DMS79 (cell line): ENCODE results near the gene MIF.
"Not testable (repeated sequence)": the region's sequence is repeated elsewhere in the genome, so short reads cannot be mapped to it uniquely, and the experiment has no call there.

ENCODE experiments used
- DNase-seq: peaks from one replicate; lab custom pipeline; 2025; lab: John Stamatoyannopoulos, UW

The MIF gene

DNA sequence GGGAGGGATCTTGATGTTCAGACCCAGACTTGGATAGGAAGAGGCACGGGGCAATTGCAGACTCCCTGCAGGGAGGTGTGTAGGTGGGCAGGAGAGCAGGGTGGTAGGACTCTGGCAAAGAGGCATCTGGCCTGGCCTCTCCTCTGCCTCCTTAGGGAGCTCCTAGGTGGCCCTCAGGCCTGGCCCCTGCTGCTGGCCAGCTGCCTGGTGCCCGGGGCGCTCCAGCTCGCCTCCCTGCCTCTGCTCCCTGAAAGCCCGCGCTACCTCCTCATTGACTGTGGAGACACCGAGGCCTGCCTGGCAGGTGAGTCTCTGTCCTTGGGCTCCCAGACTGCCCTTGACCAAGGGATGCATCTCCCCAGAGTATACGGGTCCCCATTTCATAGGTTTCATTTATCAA is 16.6 kb upstream of the MIF start:
- no peak for DNase-seq

DNA sequence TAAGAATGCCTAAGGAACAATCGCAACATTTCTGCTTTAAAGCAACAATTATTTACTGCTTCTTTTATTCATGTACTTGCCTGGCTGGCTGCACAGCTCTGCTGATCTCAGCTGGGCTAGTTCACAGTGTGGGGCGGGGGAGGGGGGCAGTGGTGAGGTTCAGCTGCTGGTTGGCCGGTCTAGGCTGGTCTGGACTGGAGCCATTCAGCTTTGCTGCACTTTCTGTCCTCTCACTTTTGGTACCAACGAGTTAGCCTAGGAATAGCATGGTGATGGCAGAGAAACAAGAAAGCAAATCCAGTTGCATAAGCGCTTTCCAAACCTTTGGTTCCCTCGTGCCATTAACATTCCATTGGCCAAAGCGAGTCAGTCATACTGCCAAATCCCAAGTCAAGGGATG is 16.0 kb upstream of the MIF start:
- no peak for DNase-seq

DNA sequence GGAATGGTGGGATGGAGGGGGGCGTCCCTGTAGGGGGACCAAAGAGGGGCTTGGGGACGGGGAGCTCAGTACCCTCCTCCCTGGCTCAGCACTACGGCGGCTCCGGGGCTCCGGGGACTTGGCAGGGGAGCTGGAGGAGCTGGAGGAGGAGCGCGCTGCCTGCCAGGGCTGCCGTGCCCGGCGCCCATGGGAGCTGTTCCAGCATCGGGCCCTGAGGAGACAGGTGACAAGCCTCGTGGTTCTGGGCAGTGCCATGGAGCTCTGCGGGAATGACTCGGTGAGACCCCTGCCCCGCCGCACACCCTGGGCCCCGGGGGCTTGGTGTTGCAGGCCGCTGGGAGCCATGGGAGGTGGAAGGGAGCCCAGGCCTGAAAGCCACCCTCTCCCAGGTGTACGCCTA is 11.8 kb upstream of the MIF start:
- no peak for DNase-seq

DNA sequence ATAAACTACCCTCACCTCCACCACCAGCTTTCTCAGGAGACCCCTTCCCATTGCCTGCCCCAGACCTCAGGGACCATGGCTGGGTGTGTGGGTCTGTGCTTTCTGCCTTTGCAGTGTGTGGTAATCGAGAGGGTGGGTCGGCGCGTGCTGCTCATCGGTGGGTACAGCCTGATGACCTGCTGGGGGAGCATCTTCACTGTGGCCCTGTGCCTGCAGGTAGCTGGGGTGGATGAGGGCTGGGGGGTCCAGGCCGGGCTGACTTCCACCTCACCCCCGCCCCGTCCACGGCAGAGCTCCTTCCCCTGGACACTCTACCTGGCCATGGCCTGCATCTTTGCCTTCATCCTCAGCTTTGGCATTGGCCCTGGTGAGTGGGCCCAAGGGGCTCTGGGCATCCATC is 10.5 kb upstream of the MIF start:
- DNase-seq = no peak

DNA sequence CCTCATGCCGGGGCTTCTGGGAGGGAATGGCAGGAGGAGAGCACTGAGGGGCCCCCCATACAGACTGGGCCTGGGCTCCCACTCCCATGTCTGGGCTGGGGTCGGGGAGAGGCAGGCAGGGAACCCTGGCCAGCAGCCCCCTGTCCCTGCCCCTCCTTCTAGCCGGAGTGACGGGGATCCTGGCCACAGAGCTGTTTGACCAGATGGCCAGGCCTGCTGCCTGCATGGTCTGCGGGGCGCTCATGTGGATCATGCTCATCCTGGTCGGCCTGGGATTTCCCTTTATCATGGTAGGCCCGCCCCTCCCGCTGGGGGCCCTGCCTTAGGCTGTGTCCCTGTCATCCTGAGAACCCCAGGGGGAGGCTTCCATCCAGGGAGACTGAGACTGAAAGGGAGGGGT is 10.0 kb upstream of the MIF start:
- no peak for DNase-seq

DNA sequence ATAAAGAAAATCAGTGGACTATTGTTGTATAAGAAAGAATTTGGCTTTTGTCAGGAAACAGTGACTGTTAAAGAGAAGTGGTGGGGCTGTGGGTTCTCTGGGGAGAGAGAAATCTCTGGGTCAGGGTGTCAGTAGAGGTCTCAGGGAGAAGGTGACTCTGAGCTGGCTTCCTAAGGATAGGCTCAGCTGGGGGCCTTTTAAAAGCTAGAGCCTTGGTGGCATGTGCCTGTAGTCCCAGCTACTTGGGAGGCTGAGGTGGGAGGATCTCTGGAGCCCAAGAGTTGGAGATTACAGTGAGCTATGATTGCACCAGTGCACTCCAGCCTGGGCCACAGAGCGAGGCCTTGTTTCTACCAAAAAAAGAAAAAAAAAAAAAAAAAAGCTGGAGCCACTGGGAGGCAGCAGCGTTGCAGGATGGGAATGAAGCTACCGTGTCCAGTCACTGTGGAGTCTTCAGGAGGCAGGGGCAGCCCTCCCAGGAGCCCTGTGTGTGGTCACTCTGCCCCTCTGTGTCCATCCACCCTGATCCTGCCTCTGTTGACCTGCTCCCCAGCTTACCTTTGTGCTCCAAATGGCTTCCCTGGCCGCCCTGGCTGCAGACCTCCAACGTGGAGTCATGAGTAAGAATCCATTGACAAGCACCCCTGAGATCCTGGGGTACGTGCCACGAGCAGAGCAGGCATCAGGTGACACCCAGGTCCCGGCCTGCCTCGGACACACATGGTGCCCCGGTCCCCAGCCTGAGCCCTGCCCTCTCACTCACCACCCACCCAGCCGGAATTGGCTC is 5.4 kb upstream of the MIF start:
- no peak for DNase-seq

DNA sequence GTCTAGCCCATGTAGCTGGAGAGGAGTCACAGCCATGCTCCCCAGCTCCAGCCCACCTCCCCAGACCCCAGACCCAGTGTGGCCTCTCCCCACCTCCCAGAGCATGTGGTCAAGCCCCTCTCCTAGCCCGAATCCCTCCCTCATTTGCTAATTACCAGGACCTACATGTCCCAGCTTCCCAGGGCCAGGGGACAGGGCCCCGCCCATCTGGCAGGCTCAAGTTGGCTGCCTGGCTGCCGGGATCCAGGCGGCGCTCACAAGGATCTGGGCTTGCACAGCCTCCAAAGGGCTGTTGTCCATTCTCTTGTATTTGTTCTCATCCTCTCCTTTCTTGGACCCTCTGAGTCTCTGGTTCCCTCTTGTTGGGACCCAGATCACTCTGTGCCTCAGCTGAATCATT is 4.6 kb upstream of the MIF start:
- no peak for DNase-seq

DNA sequence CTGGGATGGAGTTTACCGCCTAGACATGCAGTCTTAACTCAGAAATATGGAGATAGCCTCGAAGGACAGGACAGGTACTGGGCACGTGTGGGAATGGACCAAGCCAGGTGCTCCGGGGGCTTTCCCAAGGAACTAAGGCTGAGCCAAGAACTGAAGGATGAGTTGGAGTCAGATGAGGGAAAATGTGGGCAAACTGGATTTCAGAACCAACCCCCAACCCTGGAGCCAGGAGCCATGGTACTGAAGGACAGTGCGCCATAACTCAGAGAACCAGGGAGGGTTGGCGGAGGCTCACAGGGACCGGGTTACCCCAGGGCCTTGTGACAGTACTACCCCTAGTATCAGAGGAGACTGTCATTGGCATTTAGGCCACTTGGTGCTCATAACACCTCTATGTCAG is 2.5 kb upstream of the MIF start:
- no peak for DNase-seq

DNA sequence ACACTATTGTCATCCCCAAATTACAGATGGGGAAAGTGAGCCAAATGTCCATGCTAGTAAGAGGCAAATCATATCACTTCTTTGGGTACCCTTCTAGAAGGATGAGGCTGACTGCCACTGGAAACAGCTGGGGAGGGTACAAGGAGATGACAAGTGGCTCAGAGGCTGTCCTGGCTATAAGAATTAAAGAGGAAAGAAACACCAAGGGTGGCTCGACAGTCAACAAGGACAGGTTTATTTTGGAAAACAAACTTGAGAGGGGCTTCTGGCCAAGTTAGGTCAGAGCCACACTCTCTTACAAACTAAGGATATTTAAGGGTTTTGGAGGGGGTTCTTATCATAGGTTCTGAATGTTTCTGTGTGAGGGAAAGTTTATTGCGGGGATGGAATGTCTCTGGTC is 2.1 kb upstream of the MIF start:
- DNase-seq = no peak

DNA sequence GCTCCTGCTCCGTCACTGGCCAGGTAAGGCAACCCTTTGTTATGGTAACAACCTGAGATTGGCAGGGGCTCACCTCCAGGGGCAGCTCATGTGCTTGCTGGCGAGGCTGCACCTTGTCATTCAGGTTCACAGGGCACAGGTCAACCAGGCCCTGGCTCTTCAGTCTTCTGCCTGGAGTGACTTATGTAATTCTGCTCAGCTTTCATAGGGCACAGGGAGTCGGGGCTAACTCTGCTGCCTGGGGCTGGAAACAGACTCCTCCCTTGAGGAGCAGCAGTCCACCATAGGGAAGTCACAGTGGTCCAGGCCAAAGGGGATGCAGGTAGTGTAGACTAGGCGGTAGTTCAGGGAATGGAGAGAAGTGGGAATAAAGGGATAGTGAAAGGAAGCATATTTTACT is 1.5 kb upstream of the MIF start:
- no peak for DNase-seq

DNA sequence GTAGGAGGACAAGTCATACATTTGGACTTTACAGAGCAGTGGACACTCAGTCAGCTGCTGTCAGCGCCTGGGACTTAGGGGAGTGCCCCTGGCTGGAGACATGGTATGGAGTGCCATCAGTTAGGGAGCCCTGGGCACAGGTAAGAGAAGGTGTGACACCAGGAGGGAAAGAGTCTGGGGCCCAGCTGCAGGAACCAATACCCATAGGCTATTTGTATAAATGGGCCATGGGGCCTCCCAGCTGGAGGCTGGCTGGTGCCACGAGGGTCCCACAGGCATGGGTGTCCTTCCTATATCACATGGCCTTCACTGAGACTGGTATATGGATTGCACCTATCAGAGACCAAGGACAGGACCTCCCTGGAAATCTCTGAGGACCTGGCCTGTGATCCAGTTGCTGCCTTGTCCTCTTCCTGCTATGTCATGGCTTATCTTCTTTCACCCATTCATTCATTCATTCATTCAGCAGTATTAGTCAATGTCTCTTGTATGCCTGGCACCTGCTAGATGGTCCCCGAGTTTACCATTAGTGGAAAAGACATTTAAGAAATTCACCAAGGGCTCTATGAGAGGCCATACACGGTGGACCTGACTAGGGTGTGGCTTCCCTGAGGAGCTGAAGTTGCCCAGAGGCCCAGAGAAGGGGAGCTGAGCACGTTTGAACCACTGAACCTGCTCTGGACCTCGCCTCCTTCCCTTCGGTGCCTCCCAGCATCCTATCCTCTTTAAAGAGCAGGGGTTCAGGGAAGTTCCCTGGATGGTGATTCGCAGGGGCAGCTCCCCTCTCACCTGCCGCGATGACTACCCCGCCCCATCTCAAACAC is 850 bp upstream of the MIF start:
- DNase-seq = no peak

DNA sequence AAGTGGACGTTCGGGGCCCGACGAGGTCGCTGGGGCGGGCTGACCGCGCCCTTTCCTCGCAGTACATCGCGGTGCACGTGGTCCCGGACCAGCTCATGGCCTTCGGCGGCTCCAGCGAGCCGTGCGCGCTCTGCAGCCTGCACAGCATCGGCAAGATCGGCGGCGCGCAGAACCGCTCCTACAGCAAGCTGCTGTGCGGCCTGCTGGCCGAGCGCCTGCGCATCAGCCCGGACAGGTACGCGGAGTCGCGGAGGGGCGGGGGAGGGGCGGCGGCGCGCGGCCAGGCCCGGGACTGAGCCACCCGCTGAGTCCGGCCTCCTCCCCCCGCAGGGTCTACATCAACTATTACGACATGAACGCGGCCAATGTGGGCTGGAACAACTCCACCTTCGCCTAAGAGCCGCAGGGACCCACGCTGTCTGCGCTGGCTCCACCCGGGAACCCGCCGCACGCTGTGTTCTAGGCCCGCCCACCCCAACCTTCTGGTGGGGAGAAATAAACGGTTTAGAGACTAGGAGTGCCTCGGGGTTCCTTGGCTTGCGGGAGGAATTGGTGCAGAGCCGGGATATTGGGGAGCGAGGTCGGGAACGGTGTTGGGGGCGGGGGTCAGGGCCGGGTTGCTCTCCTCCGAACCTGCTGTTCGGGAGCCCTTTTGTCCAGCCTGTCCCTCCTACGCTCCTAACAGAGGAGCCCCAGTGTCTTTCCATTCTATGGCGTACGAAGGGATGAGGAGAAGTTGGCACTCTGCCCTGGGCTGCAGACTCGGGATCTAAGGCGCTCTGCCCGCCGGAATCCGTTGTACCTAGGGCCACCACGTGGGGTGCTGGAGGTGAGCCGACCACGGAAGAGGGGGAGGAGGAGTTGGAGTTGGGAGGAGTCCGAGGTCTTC is 771 bp downstream of the MIF start:
- DNase-seq = peak; percentile 39

DNA sequence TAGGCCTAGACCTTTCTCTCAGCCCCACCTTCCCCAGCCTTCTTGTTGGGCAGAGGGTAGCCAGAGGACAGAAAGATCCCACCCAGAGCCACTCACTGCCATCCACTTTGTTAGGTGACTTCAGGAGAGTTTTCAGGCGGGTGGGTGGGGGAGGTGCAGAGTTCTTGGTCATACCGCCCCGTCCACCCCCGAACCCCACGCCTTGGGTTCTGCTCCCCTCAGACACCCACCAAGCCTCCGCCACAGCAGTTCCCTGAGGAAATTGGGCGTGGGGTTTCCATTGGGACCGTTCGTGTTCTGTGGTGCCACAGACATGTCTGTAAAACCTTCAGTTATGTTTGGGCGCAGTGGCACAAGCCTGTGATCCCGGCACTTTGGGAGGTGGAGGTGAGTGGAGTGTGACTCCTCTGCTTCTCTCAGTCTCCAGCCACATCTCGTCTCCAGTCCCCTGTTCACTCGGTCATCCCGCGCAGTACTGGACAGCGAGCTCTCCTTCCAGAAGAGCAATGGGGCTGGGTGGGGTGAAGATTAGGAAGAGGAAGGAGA is 1.5 kb downstream of the MIF start:
- DNase-seq = no peak

DNA sequence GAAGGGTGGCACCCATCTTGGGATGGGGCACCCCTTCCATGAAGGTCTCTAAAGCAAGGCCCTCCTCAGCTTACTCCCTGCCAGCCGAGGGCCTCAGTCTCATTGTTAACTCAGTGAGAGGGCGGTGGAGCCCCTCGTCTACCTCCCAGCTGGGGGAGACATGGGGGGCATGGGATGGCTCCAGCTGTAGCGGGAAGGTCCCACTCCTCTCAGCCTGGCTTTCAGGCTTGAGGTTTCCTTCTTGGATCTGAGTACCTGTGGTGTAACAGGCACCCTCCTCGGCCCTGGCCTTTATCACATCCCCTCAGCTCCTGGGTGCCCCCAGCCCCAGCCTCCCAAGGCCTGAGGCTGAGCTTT is 2.0 kb downstream of the MIF start:
- no peak for DNase-seq

DNA sequence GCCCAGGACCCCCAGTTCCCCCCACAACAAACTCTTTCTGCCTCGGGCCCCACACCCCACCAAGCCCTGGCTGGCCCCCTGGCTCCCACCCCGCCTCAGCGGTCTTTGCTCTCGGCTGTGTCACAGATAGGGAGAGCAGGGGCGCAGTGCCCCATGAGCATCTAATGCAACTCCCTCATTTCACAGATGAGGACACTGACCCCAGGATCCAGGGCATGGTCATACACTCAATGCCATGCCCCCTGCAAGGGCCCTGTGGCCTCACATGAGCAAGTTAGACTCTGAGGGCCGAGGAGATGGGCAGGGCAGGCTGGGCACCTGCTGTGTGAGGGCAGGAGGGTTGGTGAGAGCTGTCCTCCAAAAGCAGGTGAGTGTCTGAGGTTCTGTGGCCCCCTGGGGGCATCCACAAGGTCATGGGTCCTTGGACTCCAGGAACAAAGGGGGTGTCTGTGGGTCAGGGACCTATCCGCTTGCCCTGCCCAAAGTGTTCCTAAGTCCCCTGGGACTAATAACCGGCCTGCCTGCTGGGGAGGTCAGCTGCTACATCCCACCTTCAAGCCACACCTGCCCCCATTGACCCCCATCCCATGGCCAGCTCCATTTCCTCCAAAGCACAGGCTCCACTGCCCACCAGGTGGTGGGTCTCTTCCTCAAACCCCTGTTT is 2.5 kb downstream of the MIF start:
- DNase-seq = no peak

DNA sequence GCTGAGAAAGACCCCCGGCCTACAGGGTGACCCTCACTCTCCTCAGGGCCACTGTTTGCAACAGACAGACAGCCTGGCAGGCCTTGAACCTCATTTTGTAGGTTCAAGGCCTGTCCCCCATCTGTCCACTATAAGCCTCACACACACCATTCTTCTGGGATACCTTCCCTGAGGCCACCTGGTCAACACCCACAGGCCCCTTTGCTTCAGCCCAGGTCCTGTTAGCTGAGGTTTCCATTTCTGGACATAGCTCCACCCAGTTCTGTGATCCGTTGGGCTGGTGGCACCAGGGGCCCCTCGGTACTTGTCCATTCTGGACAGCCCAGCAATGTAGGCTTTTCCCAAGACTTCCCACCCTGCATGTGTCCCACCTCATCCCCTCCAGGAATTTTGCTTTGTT is 3.1 kb downstream of the MIF start:
- no peak for DNase-seq

DNA sequence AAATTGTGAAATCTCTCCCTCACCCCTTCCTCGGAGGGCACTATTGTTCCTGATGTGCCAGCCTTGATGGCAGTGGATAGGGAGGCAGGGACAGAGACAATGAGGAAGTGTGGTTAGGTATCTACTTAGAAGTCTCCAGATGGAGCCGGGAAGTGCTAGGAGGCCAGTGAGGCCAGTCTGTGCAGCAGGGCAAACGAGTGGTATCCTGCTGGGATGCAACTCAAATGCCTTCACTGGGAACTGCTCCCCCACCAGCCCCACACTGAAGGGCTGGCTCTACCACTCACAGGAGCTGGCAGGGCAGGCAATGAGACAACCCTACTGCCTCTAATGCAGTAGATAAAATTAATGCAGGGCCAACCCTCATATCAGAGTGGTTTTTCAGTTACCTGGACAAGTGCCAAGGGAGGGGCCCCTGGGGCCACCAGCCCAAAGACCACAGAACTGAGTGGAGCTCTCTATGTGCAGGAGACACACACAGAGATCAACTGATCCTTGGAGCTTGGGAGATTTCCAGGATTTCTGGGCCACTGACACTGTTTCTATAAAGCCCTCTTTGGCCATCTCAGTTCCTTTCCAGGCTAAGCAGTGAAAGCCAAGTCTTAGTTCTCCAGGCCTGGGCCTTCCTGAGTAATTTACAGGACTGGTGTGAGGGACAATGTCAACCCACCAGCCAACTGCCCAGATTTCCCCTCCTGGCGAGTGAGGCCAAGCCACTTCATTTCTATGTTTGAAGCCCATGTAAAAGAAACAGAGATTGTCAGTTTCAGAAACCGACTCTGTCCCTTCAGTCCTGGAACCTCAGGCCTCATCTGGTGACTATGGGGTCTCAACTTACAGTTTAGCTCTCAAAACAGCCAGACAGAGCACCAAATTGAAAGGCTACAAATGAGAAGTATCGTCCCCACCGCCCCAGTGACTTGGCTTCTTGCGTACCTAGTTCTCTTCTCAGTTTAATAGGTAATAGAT is 4.1 kb downstream of the MIF start:
- no peak for DNase-seq

DNA sequence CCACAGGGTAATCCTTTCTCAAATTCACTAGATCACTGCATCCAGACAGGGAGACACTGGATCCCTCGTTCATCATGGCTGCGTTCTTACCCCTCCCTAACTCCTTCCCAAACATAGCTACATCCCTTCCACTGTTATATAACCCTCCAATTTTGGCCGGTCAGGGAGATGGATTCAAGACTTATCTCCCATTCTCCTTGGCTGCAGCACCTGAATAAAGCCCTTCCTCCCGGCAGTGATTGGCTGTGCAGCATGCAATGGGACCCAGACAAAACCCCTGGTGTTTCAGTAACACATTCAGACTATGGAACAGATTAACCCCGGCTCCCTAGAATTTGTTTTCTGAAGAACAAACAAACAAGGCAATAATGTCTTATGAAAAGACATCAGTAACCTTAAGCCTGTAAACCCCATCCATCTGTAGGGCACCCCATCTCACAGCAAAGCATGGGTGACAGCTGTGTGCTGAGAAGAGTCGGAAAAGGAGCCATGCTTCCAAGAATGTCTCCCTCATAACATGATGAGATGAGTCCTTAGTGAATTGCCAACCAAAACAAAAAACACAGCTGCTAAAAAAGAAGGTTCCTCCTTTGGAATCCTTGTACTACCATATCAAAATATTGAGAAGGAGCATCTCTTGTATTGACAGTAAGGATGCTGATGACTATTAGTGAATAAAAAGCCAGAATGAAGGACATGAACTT is 5.0 kb downstream of the MIF start:
- DNase-seq = no peak

DNA sequence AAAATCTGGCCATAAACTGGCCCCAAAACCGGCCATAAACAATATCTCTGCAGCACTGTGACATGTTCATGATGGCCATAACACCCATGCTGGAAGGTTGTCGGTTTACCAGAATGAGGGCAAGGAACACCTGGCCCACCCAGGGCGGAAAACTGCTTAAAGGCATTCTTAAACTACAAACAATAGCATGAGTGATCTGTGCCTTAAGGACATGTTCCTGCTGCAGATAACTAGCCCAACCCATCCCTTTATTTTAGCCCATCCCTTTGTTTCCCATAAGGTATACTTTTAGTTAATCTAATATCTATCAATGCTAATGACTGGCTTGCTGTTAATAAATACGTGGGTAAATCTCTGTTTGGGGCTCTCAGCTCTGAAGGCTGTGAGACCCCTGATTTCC is 6.0 kb downstream of the MIF start:
- DNase-seq = not testable (repeated sequence)

DNA sequence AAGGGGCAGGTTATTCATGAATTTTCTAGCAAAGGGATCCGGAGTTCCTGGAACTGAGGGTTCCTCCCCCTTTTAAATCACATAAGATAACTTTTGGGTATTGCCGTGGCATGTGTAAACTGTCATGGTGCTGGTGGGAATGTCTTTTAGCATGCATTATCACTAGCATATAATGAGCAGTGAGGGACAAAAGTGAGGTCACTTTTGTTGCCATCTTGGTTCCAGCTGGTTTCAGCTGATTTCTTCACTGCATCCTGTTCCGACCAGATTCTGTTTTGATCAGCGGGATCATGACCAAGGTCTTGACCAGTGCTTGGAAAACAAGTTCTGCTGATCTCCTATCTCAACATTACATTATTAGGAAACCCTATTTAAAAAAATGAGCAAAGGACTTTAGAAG is 7.4 kb downstream of the MIF start:
- DNase-seq = no peak
